Liver (tissue), 9 donors: ENCODE data around the gene FNDC1. TPM values are rescaled to one million over a fixed set of nuclear protein-coding genes. Genes with fewer than 3 reads are reported as not detected.

Source experiments
- DNase-seq: peaks from one replicate; pipeline ENCODE4 v3.0.0-alpha.2; 2017; ENCODE audit warnings: low spot score
- H3K27ac ChIP-seq, 2 donors: one replicate each; pipeline ENCODE4 v1.7.0; 2013; ENCODE audit warnings: inconsistent platforms in 2 of 2, low read length in 2 of 2, control low read depth in 1 of 2, low read depth in 1 of 2, mild to moderate bottlenecking in 1 of 2
- H3K27me3 ChIP-seq, 4 donors: one replicate each; pipeline versions ENCODE4 v1.6.1 to v1.7.0; 2013; ENCODE audit warnings: low read length in 3 of 4, inconsistent platforms in 1 of 4, mild to moderate bottlenecking in 1 of 4, moderate library complexity in 1 of 4; ENCODE audit not compliant: control insufficient read depth in 4 of 4, insufficient read depth in 4 of 4
- H3K36me3 ChIP-seq, 4 donors: one replicate each; pipeline versions ENCODE4 v1.6.1 to v1.7.0; 2013; ENCODE audit warnings: low read length in 3 of 4, mild to moderate bottlenecking in 3 of 4, low read depth in 1 of 4, moderate library complexity in 1 of 4; ENCODE audit not compliant: control insufficient read depth in 4 of 4, insufficient read depth in 3 of 4
- H3K4me1 ChIP-seq, 4 donors: one replicate each; pipeline versions ENCODE4 v1.6.1 to v1.7.0; 2013; ENCODE audit warnings: low read length in 3 of 4, mild to moderate bottlenecking in 3 of 4, moderate library complexity in 1 of 4; ENCODE audit not compliant: control insufficient read depth in 4 of 4, insufficient read depth in 4 of 4
- H3K4me3 ChIP-seq, 3 donors: one replicate each; pipeline versions ENCODE4 v1.6.1 to v1.7.0; 2013; ENCODE audit warnings: low read length in 3 of 3, control low read depth in 1 of 3, low read depth in 1 of 3, mild to moderate bottlenecking in 1 of 3
- H3K9ac ChIP-seq, 2 donors: one replicate each; pipeline ENCODE4 v1.7.0; 2013; ENCODE audit warnings: low read length in 2 of 2, mild to moderate bottlenecking in 2 of 2, moderate library complexity in 2 of 2, control low read depth in 1 of 2, low read depth in 1 of 2
- H3K9me3 ChIP-seq, 4 donors: one replicate each; pipeline versions ENCODE4 v1.6.1 to v1.7.0; 2013; ENCODE audit warnings: low read length in 3 of 4; ENCODE audit not compliant: control insufficient read depth in 4 of 4
- ATF3 ChIP-seq: IDR thresholded peaks from 2 replicates; pipeline ENCODE4 v1.6.1; 2016; ENCODE audit warnings: antibody characterized with exemption
- EGR1 ChIP-seq, 2 donors: IDR thresholded peaks; 2 replicates each; pipeline ENCODE4 v1.6.1; 2016 to 2018; ENCODE audit warnings: antibody characterized with exemption in 2 of 2, low read depth in 2 of 2
- FOXA1 ChIP-seq: IDR thresholded peaks from 2 replicates; pipeline ENCODE4 v1.6.1; 2016; ENCODE audit warnings: antibody characterized with exemption
- GABPA ChIP-seq, 2 donors: IDR thresholded peaks in 1 of 2; conservative IDR thresholded peaks in 1 of 2; 2 replicates each; pipeline ENCODE4 v1.6.1; 2016; ENCODE audit warnings: antibody characterized with exemption in 2 of 2, mild to moderate bottlenecking in 1 of 2, moderate library complexity in 1 of 2
- HNF4A ChIP-seq, 2 donors: conservative IDR thresholded peaks; 2 replicates each; pipeline ENCODE4 v1.6.1; 2016; ENCODE audit warnings: antibody characterized with exemption in 2 of 2, mild to moderate bottlenecking in 2 of 2
- HNF4G ChIP-seq: IDR thresholded peaks from 2 replicates; pipeline ENCODE4 v1.6.1; 2016; ENCODE audit warnings: antibody characterized with exemption
- JUND ChIP-seq, 2 donors: IDR thresholded peaks; 2 replicates each; pipeline ENCODE4 v1.6.1; 2016; ENCODE audit warnings: antibody characterized with exemption in 2 of 2
- NR2F2 ChIP-seq: IDR thresholded peaks from 2 replicates; pipeline ENCODE4 v1.6.1; 2016; ENCODE audit warnings: antibody characterized with exemption
- SP1 ChIP-seq: IDR thresholded peaks from 2 replicates; pipeline ENCODE4 v1.6.1; 2018; ENCODE audit warnings: antibody characterized with exemption, mild to moderate bottlenecking
- YY1 ChIP-seq: IDR thresholded peaks from 2 replicates; pipeline ENCODE4 v1.6.1; 2016; ENCODE audit warnings: antibody characterized with exemption, mild to moderate bottlenecking
- ZBTB33 ChIP-seq: IDR thresholded peaks from 2 replicates; pipeline ENCODE4 v1.6.1; 2016; ENCODE audit warnings: antibody characterized with exemption
- polyA plus RNA-seq, 2 donors: library from polyadenylated mRNA; stranded (reverse) in 1 of 2; unstranded in 1 of 2; fragments of 200-250 nt in 1 of 2; fragments of >200 nt in 1 of 2; fragmentation: Nextera tagmentation in 1 of 2; extraction: Ambion mirVana in 1 of 2; gene quantifications; one replicate each; pipeline versions ENCODE4 v1.2.1 to v1.2.3, GENCODE V29; 2013 to 2015
- total RNA-seq, 2 donors: library from RNA; depleted of rRNA; stranded (reverse); fragments of >200 nt; gene quantifications; one replicate each; pipeline ENCODE4 v1.2.3, GENCODE V29; 2014
- TF ChIP-seq, protein P1 (sequence below): IDR thresholded peaks from 2 replicates; pipeline ENCODE4 v1.6.1; 2016; ENCODE audit warnings: antibody characterized with exemption, mild to moderate bottlenecking
- TF ChIP-seq, protein P2 (sequence below): IDR thresholded peaks from 2 replicates; pipeline ENCODE4 v1.6.1; 2016; ENCODE audit warnings: antibody characterized with exemption
- TF ChIP-seq, protein P3 (sequence below): fragments of 150-350 bp; IDR thresholded peaks from 2 replicates; pipeline ENCODE4 v1.5.1; 2017; ENCODE audit warnings: improper control_type of control experiment, low read depth, low read length; ENCODE audit not compliant: missing input control
- donor health status: healthy.
- donor health status: healthy.
- donor health status: healthy.
- donor health status: healthy.
- donor health status: healthy.

Gene FNDC1
- total and polyA plus RNA-seq, 4 donors: 0.10 to 0.47 (median 0.17) TPM; not detected in 1

GRCh38 chr6:159271257-159271656 lies 102.1 kb downstream of the FNDC1 start (continued):
- TF ChIP-seq ZBTB33: no peak

DNA sequence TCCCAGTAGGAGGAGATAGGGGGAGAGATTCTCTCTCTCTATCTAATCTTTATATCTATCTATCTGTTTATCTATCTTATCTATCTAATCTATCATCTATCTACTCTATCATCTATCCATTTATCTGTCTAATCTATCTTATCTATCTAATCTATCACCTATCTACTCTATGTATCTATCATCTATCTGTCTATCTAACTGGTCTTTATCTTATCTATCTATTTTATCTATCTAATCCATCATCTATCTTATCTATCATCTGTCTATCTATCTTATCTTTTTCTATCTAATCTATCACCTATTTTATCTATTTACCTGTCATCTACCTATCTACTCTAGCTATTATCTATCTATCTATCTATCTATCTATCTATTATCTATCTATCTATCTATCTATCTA lies 109.4 kb downstream of the FNDC1 start:
- H3K27me3 ChIP-seq: no peaks in the 10 kb centered on the region

More for the DNA sequence above, 109.4 kb downstream of the FNDC1 start:
- Histone ChIP-seq H3K9me3 (no peaks in the 10 kb centered on the region), H3K4me1 (no peaks in the 10 kb centered on the region), H3K4me3 (no peak overlapping the region), H3K9ac (no peak overlapping the region), H3K27ac (no peak overlapping the region), H3K36me3 (no peaks in the 10 kb centered on the region)
- no peak for TF ChIP-seq JUND (IDR thresholded peaks at IDR 0.05)
- TF ChIP-seq YY1: no peak
- no peak for TF ChIP-seq ATF3
- TF ChIP-seq GABPA (IDR thresholded peaks at IDR 0.05 in 1 of 2, conservative IDR thresholded peaks at IDR 0.05 in 1 of 2): no peak
- TF ChIP-seq SP1: no peak
- no peak for TF ChIP-seq NR2F2
- TF ChIP-seq, protein P1, sequence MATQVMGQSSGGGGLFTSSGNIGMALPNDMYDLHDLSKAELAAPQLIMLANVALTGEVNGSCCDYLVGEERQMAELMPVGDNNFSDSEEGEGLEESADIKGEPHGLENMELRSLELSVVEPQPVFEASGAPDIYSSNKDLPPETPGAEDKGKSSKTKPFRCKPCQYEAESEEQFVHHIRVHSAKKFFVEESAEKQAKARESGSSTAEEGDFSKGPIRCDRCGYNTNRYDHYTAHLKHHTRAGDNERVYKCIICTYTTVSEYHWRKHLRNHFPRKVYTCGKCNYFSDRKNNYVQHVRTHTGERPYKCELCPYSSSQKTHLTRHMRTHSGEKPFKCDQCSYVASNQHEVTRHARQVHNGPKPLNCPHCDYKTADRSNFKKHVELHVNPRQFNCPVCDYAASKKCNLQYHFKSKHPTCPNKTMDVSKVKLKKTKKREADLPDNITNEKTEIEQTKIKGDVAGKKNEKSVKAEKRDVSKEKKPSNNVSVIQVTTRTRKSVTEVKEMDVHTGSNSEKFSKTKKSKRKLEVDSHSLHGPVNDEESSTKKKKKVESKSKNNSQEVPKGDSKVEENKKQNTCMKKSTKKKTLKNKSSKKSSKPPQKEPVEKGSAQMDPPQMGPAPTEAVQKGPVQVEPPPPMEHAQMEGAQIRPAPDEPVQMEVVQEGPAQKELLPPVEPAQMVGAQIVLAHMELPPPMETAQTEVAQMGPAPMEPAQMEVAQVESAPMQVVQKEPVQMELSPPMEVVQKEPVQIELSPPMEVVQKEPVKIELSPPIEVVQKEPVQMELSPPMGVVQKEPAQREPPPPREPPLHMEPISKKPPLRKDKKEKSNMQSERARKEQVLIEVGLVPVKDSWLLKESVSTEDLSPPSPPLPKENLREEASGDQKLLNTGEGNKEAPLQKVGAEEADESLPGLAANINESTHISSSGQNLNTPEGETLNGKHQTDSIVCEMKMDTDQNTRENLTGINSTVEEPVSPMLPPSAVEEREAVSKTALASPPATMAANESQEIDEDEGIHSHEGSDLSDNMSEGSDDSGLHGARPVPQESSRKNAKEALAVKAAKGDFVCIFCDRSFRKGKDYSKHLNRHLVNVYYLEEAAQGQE: no peak
- no peak for TF ChIP-seq HNF4A (conservative IDR thresholded peaks at IDR 0.05)
- TF ChIP-seq, protein P2, sequence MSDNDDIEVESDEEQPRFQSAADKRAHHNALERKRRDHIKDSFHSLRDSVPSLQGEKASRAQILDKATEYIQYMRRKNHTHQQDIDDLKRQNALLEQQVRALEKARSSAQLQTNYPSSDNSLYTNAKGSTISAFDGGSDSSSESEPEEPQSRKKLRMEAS: no peak
- TF ChIP-seq FOXA1: no peak
- no peak for TF ChIP-seq HNF4G
- no peak for TF ChIP-seq ZBTB33
- no peak for TF ChIP-seq EGR1 (IDR thresholded peaks at IDR 0.05; ENCODE audit: low read depth in 2 of 2)
- TF ChIP-seq, protein P3, sequence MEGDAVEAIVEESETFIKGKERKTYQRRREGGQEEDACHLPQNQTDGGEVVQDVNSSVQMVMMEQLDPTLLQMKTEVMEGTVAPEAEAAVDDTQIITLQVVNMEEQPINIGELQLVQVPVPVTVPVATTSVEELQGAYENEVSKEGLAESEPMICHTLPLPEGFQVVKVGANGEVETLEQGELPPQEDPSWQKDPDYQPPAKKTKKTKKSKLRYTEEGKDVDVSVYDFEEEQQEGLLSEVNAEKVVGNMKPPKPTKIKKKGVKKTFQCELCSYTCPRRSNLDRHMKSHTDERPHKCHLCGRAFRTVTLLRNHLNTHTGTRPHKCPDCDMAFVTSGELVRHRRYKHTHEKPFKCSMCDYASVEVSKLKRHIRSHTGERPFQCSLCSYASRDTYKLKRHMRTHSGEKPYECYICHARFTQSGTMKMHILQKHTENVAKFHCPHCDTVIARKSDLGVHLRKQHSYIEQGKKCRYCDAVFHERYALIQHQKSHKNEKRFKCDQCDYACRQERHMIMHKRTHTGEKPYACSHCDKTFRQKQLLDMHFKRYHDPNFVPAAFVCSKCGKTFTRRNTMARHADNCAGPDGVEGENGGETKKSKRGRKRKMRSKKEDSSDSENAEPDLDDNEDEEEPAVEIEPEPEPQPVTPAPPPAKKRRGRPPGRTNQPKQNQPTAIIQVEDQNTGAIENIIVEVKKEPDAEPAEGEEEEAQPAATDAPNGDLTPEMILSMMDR: no peak
- DNase-seq: no peak
